Kidney (tissue), 14 donors: ENCODE results near the gene SNU13. TPM values are rescaled to one million over a fixed set of nuclear protein-coding genes. Genes with fewer than 3 reads are reported as not detected.
"Not testable (repeated sequence)": the region's sequence is repeated elsewhere in the genome, so short reads cannot be mapped to it uniquely, and the experiment has no call there.

Source experiments
- DNase-seq, 5 donors: peaks; one replicate each; pipeline ENCODE4 v3.0.0-alpha.2; 2013 to 2020
- FAIRE-seq: peaks from 2 replicates; lab custom pipeline; 2012; peaks lifted over from hg19 to GRCh38; lab: Jason Lieb, UNC
- H3K27ac ChIP-seq, 2 donors: one replicate each; pipeline ENCODE4 v1.7.0; 2013; ENCODE audit warnings: low read depth in 2 of 2, low read length in 2 of 2, inconsistent platforms in 1 of 2
- H3K27me3 ChIP-seq: one replicate; pipeline ENCODE4 v1.7.1; 2013; ENCODE audit warnings: low read length, inconsistent platforms; ENCODE audit not compliant: control insufficient read depth, insufficient read depth
- H3K36me3 ChIP-seq, 3 donors: one replicate each; pipeline versions ENCODE4 v1.7.0 to v1.7.1; 2013; ENCODE audit warnings: low read length in 3 of 3, control low read depth in 1 of 3, inconsistent platforms in 1 of 3; ENCODE audit not compliant: insufficient read depth in 3 of 3, control insufficient read depth in 2 of 3
- H3K4me1 ChIP-seq, 3 donors: one replicate each; pipeline versions ENCODE4 v1.7.0 to v1.7.1; 2013; ENCODE audit warnings: low read length in 3 of 3, inconsistent platforms in 1 of 3, low read depth in 1 of 3; ENCODE audit not compliant: control insufficient read depth in 2 of 3, insufficient read depth in 2 of 3
- H3K4me3 ChIP-seq, 3 donors: one replicate each; pipeline versions ENCODE4 v1.7.0 to v1.8.1; 2013; ENCODE audit warnings: low read length in 3 of 3, control low read depth in 1 of 3, inconsistent platforms in 1 of 3
- H3K9ac ChIP-seq, 3 donors: one replicate each; pipeline versions ENCODE4 v1.7.0 to v1.7.1; 2013; ENCODE audit warnings: low read length in 3 of 3, control low read depth in 1 of 3, inconsistent platforms in 1 of 3
- H3K9me3 ChIP-seq, 3 donors: one replicate each; pipeline versions ENCODE4 v1.7.0 to v1.7.1; 2013; ENCODE audit warnings: low read length in 3 of 3, control low read depth in 1 of 3, inconsistent platforms in 1 of 3; ENCODE audit not compliant: control insufficient read depth in 2 of 3, insufficient read depth in 1 of 3
- intact Hi-C: fragments of 100-400 bp; cut with DNase I; formaldehyde crosslinking; loops from one replicate; pipeline ENCODE4 v1.11.1; 2022
- polyA plus RNA-seq: library from polyadenylated mRNA; stranded (reverse); fragments of 350-450 nt; fragmentation: Illumina TruSeq; extraction: RNeasy Lipid Tissue Mini Kit (QIAGEN cat#74804); gene quantifications from one replicate; pipeline ENCODE4 v1.2.3, GENCODE V29; 2014; ENCODE audit warnings: low read depth, low replicate concordance; ENCODE audit not compliant: insufficient read depth
- total RNA-seq: library from RNA; stranded (reverse); fragmentation: NEBNext Ultra II Directional; extraction: Animal tissue kit (Norgen Biotek cat#: 25700); gene quantifications from one replicate; pipeline ENCODE4 v1.2.1, GENCODE V29; 2021
- TF ChIP-seq, protein P1 (sequence below): IDR thresholded peaks from 3 replicates; pipeline ENCODE4 v1.5.1; 2012; ENCODE audit warnings: mild to moderate bottlenecking, moderate library complexity, borderline replicate concordance; ENCODE audit not compliant: insufficient read depth; ENCODE audit errors: extremely low read depth
- donor health status: control.
- donor health status: control.
- donor health status: control.
- donor health status: control.
- donor health status: control.
- donor health status: DM: yes; HTN: yes; CAD: no.
- donor health status: Normal renal cell carcinoma (clear cell type).

Gene SNU13
- total and polyA plus RNA-seq, 2 donors from 2014 or later, result 132 to 217 TPM

DNA sequence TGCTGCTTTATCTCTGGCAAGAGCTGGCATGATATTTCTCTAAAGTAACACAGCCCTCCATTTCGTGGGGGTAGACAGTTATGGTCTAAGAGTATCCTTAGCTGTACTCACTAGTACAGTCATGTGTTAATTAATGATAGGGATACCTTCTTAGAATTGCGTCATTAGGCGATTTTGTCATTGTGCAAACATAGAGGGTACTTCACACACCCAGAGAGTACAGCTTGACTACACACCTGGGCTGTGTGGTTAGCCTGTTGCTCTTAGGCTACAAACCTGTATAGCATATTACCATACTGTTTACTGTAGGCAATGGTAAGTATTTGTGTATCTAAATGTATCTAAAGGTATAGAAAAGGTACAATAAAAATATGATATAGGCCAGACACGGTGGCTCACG is 50.5 kb downstream of the SNU13 start:
- DNase-seq, result no peak
- Histone ChIP-seq H3K4me1 (no peaks in the 10 kb centered on the region), H3K36me3 (peaks cover 21 to 63% (median 38%) of the 10 kb centered on the region in 3 donors), H3K4me3 (no peak overlapping the region), H3K9me3 (no peaks in the 10 kb centered on the region), H3K9ac (no peak overlapping the region), H3K27ac (no peak overlapping the region), H3K27me3 (no peaks in the 10 kb centered on the region)
- FAIRE-seq, result no peak
- TF ChIP-seq, protein P1, sequence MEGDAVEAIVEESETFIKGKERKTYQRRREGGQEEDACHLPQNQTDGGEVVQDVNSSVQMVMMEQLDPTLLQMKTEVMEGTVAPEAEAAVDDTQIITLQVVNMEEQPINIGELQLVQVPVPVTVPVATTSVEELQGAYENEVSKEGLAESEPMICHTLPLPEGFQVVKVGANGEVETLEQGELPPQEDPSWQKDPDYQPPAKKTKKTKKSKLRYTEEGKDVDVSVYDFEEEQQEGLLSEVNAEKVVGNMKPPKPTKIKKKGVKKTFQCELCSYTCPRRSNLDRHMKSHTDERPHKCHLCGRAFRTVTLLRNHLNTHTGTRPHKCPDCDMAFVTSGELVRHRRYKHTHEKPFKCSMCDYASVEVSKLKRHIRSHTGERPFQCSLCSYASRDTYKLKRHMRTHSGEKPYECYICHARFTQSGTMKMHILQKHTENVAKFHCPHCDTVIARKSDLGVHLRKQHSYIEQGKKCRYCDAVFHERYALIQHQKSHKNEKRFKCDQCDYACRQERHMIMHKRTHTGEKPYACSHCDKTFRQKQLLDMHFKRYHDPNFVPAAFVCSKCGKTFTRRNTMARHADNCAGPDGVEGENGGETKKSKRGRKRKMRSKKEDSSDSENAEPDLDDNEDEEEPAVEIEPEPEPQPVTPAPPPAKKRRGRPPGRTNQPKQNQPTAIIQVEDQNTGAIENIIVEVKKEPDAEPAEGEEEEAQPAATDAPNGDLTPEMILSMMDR, result no peak
- intact Hi-C loops, result no loop called here

DNA sequence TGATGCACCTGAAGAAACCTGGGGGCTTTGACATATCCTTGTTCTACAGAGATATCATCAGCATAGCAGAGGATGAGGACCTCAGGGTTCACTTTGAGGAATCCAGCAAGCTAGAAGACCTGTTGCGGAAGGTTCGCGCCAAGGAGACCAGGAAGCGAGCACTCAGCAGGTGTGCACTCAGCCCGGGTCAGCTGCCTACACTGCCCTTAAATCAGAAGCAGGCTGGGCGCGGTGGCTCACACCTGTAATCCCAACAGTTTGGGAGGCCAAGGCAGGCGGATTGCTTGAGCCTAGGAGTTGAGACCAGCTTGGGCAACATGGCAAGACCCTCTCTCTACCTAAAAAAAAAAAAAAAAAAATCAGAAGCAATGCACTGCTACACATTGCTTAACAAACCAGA is 51.0 kb downstream of the SNU13 start:
- DNase-seq, H3K27me3 ChIP-seq, H3K27ac ChIP-seq, H3K9me3 ChIP-seq, intact Hi-C loops, H3K9ac ChIP-seq, H3K4me3 ChIP-seq, H3K4me1 ChIP-seq, FAIRE-seq: not testable (repeated sequence)
- H3K36me3 ChIP-seq, result peaks cover 21 to 58% (median 35%) of the 10 kb centered on the region in 3 donors

DNA sequence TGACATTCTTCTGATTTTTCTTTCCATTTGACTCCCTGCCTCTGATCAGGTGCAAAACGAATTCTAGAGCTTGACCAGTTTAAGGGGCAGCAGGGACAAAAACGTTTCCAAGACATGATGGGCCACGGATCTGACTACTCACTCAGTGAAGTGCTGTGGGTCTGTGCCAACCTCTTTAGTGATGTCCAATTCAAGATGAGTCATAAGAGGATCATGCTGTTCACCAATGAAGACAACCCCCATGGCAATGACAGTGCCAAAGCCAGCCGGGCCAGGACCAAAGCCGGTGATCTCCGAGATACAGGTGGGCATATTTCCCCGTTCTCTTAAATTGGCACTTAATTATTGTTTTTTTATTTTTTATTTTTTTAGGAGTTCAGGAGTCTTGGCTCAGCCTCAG is 52.2 kb downstream of the SNU13 start:
- no peak for DNase-seq
- FAIRE-seq, result no peak
- Histone ChIP-seq H3K27ac (no peak overlapping the region), H3K9ac (no peak overlapping the region), H3K27me3 (no peaks in the 10 kb centered on the region), H3K9me3 (no peaks in the 10 kb centered on the region), H3K36me3 (peaks cover 18 to 55% (median 29%) of the 10 kb centered on the region in 3 donors), H3K4me1 (no peaks in the 10 kb centered on the region), H3K4me3 (no peak overlapping the region)
- TF ChIP-seq, protein P1, result no peak
- intact Hi-C loops, result no loop called here

DNA sequence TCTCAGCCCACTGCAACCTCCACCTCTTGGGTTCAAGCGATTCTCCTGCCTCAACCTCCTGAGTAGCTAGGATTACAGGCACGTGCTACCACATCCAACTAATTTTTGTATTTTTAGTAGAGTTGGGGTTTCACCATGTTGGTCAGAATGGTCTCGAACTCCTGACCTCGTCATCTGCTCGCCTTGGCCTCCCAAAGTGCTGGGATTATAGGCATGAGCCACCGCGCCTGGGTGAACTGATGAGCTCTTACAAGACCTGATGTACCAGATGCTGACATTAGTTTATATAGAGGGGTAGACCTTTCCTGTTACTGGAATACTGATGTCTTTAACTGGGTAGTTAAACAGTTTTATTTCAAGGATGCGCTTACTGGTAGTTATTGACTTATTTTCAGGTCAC is 54.1 kb downstream of the SNU13 start:
- H3K27me3 ChIP-seq, FAIRE-seq, H3K4me1 ChIP-seq, H3K9ac ChIP-seq, H3K9me3 ChIP-seq, H3K4me3 ChIP-seq, intact Hi-C loops, H3K27ac ChIP-seq, DNase-seq: not testable (repeated sequence)
- peaks cover 18 to 45% (median 25%) of the 10 kb centered on the region in 3 donors for H3K36me3 ChIP-seq

DNA sequence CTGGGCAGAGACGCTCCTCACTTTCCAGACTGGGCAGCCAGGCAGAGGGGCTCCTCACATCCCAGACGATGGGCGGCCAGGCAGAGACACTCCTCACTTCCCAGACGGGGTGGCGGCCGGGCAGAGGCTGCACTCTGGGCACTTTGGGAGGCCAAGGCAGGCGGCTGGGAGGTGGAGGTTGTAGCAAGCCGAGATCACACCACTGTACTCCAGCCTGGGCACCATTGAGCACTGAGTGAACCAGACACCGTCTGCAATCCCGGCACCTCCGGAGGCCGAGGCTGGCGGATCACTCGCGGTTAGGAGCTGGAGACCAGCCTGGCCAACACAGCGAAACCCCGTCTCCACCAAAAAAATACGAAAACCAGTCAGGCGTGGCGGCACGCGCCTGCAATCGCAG is 57.1 kb downstream of the SNU13 start:
- H3K9ac ChIP-seq, DNase-seq, H3K9me3 ChIP-seq, H3K27me3 ChIP-seq, H3K4me1 ChIP-seq, H3K27ac ChIP-seq, H3K4me3 ChIP-seq, FAIRE-seq, intact Hi-C loops: not testable (repeated sequence)
- peaks cover 9 to 42% (median 20%) of the 10 kb centered on the region in 3 donors for H3K36me3 ChIP-seq

DNA sequence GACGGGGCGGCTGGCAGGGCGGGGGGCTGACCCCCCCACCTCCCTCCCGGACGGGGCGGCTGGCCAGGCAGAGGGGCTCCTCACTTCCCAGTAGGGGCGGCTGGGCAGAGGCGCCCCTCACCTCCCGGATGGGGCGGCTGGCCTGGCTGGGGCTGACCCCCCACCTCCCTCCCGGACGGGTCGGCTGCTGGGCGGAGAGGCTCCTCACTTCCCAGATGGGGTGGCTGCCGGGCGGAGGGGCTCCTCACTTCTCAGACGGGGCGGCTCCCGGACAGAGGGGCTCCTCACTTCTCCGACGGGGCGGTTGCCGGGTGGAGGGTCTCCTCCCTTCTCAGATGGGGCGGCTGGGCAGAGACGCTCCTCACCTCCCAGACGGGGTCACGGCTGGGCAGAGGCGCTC is 57.6 kb downstream of the SNU13 start:
- FAIRE-seq, H3K4me3 ChIP-seq, H3K4me1 ChIP-seq, H3K9me3 ChIP-seq, intact Hi-C loops, H3K27ac ChIP-seq, H3K27me3 ChIP-seq, H3K9ac ChIP-seq: not testable (repeated sequence)
- DNase-seq, result peak in 1 of 5 donors; percentile 73
- H3K36me3 ChIP-seq, result peaks cover 7 to 38% (median 17%) of the 10 kb centered on the region in 3 donors
